Stomach smooth muscle (tissue), 2 donors: Measurements from ENCODE around the gene RAPGEF5.

Experiments used
- H3K27ac ChIP-seq: one replicate; pipeline ENCODE4 v1.7.0; 2013; ENCODE audit warnings: mild to moderate bottlenecking, low read length, inconsistent platforms
- H3K27me3 ChIP-seq, 2 donors: one replicate each; pipeline ENCODE4 v1.7.0; 2013; ENCODE audit warnings: low read length in 2 of 2; ENCODE audit not compliant: insufficient read depth in 2 of 2, control insufficient read depth in 1 of 2
- H3K36me3 ChIP-seq, 2 donors: one replicate each; pipeline ENCODE4 v1.7.0; 2013; ENCODE audit warnings: low read length in 2 of 2; ENCODE audit not compliant: control insufficient read depth in 2 of 2, insufficient read depth in 2 of 2
- H3K4me1 ChIP-seq: one replicate; pipeline ENCODE4 v1.7.0; 2013; ENCODE audit warnings: low read length; ENCODE audit not compliant: control insufficient read depth, insufficient read depth
- H3K4me3 ChIP-seq, 2 donors: one replicate each; pipeline ENCODE4 v1.7.0; 2013; ENCODE audit warnings: low read length in 2 of 2
- H3K9ac ChIP-seq, 2 donors: one replicate each; pipeline ENCODE4 v1.7.0; 2013; ENCODE audit warnings: low read length in 2 of 2, mild to moderate bottlenecking in 1 of 2
- H3K9me3 ChIP-seq, 2 donors: one replicate each; pipeline ENCODE4 v1.7.0; 2013; ENCODE audit warnings: low read length in 2 of 2; ENCODE audit not compliant: control insufficient read depth in 2 of 2
- donor health status: healthy.
- donor health status: Pancreatic carcinoma.

The RAPGEF5 gene

DNA sequence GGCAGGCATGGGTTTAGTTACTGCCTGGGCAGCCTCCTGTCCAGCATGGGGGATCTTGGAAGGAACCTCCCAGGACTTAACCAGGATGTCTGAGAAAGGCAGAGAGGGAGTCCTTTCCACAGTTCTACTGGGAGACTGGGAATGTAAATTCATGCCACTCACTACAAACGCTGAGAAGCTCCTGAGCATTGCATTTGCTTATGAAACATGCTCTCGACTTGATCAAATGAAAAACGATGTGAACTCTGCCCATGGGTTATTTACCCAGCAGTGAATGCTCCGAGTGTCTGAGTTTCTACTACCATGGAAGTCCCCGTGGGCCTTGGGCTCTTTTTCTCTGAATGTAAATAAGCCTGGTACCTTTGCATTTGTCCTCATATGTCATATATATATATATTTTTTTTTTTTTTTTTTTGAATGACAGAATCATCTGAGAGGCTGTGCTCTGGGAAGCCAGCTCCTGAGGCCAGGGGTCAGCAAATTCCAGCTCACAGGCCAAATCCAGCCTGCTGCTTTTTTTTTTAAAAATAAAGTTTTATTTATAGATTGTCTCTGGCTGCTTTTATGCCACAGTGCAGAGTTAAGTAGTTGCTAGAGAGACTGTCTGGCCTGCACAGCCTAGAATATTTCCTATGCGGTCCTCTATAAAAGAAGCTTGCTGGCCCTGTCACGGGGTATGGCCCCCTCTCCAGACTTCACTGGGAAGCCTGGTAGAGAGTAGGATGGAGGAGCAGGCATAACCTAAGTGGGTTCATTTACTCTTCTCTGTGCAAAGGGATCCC, 21.4 kb upstream of the RAPGEF5 start:
- Histone ChIP-seq H3K36me3 (no peaks in the 10 kb centered on the region), H3K4me1 (no peaks in the 10 kb centered on the region), H3K9ac (no peak overlapping the region), H3K4me3 (no peak overlapping the region), H3K27me3 (no peaks in the 10 kb centered on the region), H3K27ac (no peak overlapping the region), H3K9me3 (no peaks in the 10 kb centered on the region)

DNA sequence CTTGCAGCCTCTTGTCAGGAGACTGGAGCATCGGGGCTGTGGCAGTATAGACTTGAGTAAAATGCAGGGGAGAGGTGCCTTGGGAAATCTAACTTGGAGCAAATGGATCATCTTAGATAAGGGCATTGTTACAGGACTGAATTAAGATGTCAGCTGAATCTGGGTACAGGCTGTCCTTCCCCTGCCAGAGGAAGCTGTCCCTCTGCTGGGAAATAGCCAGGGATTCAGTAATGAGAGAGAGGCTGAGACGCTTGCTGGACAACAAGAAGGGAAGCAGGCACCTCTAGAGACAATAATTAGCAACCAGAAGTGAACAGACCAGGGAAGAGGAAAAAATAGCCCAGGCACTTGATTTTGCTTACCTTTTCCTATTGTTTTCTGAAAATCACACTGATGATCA, 20.7 kb upstream of the RAPGEF5 start:
- Histone ChIP-seq H3K27ac (no peak overlapping the region), H3K36me3 (no peaks in the 10 kb centered on the region), H3K9ac (no peak overlapping the region), H3K4me1 (no peaks in the 10 kb centered on the region), H3K27me3 (no peaks in the 10 kb centered on the region), H3K9me3 (no peaks in the 10 kb centered on the region), H3K4me3 (no peak overlapping the region)

DNA sequence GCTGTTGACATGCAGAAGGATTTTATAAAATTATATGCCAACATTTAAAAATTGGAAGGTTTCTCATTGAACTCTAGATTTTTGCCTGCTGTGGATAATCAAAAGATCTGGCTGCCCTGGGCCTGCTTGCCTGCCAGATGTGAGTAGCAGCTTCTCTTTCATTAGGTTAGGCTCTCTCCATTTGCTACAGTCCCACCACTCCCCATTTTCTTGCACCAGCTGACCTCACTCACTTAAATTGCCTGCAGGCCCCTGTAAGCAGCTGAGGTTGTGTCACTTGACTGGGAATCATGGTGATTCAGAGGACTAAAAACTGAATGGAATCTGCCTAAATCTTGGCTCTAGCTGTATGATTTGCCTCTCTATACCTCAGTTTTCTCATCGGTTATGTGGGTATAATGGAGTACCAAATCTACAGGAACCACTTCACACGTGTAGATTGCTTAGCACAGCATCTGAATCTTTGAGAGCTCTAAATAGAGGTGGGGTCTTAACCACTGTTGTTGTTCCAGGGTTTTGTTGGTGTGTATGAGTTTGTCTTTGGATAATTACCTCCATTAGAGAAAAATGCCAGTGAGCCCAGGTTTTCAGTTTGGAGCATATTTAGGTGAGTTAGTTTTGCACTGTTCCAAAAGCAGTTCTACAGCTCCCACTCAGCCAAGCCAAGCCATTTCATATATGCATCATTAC, 18.6 kb upstream of the RAPGEF5 start:
- no peak overlapping the region for H3K9ac ChIP-seq
- no peaks in the 10 kb centered on the region for H3K36me3 ChIP-seq
- no peaks in the 10 kb centered on the region for H3K4me1 ChIP-seq
- no peaks in the 10 kb centered on the region for H3K9me3 ChIP-seq
- H3K27me3 ChIP-seq: no peaks in the 10 kb centered on the region
- H3K27ac ChIP-seq: no peak overlapping the region
- no peak overlapping the region for H3K4me3 ChIP-seq

DNA sequence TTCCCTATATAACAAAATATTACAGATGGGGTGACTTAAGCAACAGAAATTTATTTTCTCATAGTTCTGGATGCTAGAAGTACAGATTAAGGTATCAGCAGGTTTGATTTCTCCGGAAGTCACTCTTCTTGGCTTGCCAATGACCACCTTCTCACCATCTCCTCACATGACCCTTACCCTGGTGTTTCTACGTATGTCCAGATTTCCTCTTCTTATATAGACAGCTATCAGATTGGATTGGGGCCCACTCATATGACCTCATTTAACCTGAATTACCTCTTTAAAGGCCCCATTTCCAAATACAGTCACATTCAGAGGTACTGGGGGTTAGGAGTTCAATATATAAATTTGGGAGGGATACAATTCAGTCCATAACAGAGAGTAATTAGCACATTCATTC, 17.0 kb upstream of the RAPGEF5 start:
- Histone ChIP-seq H3K4me3 (no peak overlapping the region), H3K36me3 (no peaks in the 10 kb centered on the region), H3K27ac (no peak overlapping the region), H3K27me3 (no peaks in the 10 kb centered on the region), H3K9ac (no peak overlapping the region), H3K4me1 (no peaks in the 10 kb centered on the region), H3K9me3 (no peaks in the 10 kb centered on the region)

DNA sequence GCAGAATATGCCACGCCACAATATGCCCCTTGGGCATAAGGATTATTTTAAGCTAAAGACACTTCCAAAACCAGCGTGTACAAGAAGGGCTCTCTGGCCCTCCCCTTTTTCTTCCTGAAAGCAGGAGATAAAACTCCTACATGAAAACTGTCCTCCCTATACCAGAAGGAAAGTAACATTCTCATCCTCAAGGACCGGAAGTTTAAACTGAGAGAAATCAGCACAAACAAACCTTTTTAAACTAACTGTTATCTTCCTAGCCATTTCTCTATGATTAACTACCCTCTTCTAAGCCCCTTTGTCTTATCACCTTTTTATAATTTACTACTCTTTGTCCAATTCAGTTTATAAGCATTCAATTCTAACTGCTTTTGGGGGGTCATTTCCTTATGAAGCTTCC, 16.4 kb upstream of the RAPGEF5 start:
- Histone ChIP-seq H3K9ac (no peak overlapping the region), H3K27me3 (no peaks in the 10 kb centered on the region), H3K4me3 (no peak overlapping the region), H3K9me3 (no peaks in the 10 kb centered on the region), H3K27ac (no peak overlapping the region), H3K36me3 (no peaks in the 10 kb centered on the region), H3K4me1 (no peaks in the 10 kb centered on the region)

DNA sequence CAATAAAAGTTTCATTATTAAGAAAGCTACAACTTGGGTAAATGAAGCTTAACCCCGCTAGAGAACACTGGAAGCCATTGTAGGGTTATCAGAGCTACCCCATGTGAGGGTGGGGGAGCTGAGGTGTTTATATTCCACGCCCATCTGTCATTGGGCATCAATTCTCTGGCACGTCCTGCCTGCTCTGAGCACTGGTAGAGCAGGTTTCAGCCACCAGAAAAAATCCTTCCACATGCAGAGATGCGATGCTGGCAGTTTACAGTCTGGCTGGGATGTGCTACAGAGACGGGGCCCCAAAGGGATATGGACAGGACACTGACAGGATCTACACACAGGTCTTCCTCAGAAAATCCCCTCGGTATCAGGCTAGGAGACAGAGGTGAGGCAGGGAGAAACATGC, 15.9 kb upstream of the RAPGEF5 start:
- Histone ChIP-seq H3K9ac (no peak overlapping the region), H3K4me1 (no peaks in the 10 kb centered on the region), H3K27me3 (no peaks in the 10 kb centered on the region), H3K27ac (no peak overlapping the region), H3K9me3 (no peaks in the 10 kb centered on the region), H3K4me3 (no peak overlapping the region), H3K36me3 (no peaks in the 10 kb centered on the region)

DNA sequence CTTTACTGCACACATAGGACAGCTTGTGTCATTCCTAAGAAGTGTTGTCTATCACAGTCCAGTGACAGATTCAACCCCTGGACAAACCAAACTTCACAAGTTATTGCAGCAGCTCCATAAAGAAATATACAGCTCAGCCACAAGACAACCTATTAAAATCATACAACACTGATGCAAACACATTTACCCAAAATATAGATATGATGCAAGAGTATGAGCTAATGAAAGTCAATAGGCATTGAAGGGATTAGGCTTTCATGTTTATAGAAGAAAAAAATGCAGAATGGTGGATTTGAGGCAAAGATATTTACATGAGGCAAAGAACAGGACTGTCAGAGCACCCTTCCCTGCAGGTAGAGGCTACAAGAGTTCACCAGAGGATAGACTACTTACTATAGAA, 14.9 kb upstream of the RAPGEF5 start:
- Histone ChIP-seq H3K9me3 (no peaks in the 10 kb centered on the region), H3K27me3 (no peaks in the 10 kb centered on the region), H3K4me3 (no peak overlapping the region), H3K4me1 (no peaks in the 10 kb centered on the region), H3K27ac (no peak overlapping the region), H3K9ac (no peak overlapping the region), H3K36me3 (no peaks in the 10 kb centered on the region)

DNA sequence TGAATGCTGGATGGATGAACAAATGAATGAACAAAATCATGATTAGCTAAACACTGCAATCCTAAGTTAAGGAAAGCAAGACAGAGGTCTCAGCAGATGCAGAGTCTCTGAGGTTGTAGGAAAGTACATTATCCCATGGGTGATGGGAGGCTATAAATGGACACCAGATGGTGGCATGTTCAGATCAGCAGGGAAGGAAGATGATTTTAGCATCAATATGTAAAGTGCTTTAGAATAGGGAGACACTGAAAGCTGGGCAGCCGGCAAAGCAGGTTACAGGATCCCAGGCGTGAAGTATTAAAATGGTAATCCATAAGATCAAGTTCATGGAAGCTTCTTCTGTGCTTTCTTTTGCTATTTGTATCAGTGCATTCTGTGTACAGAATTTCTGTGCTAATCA, 7.9 kb upstream of the RAPGEF5 start:
- Histone ChIP-seq H3K4me1 (no peaks in the 10 kb centered on the region), H3K27me3 (no peaks in the 10 kb centered on the region), H3K9ac (no peak overlapping the region), H3K27ac (no peak overlapping the region), H3K9me3 (no peaks in the 10 kb centered on the region), H3K36me3 (no peaks in the 10 kb centered on the region), H3K4me3 (no peak overlapping the region)

DNA sequence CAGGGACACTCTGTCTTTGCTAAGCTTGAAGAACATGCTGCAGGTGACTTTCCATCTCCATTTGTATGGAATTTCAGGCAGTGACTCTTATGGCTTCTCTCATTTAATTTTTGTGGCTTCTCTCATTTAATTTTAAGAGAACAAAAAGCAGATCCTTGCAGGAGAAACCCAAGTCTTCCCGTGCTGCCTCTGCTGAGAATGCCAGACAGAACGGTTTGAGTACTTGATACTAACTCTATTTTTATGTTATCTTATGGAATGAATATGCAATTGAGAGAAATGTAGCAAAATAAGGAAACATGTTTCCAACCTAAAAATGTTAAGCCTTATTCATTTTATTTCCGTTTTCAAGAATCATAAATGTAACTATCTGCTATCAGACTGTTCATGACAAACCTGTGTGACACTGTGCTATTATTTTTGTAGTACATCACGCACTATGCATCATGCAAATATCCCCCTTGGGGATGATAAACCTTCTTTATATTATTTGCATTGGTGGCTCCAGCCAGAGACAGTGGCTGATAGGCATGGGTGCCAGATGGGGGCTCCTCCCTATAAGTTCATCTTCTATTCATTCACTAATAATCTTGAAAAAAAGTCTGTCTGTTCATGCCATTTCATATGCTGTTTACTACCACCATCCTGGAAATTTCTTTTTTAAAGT, 6.9 kb upstream of the RAPGEF5 start:
- Histone ChIP-seq H3K27me3 (no peaks in the 10 kb centered on the region), H3K4me3 (no peak overlapping the region), H3K36me3 (no peaks in the 10 kb centered on the region), H3K9me3 (no peaks in the 10 kb centered on the region), H3K9ac (no peak overlapping the region), H3K27ac (no peak overlapping the region), H3K4me1 (no peaks in the 10 kb centered on the region)

DNA sequence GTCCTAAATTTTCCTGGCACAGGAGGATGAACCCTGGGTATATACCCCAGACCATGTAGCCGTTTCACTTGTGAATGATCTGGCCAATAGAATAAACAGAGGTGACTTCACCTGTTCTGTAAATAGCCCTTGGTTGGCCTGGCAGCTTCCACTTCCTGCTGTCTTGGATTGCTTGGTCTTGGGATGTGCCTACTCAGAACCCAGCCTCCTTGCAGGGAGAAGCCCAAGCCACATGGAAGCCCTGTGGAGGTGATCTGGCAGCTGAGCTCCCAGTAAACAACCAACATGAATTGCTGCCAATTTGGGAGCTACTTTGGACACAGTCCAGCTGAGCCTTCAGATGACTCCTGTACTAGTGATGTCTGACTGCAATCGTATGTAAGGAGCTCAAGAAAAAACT, 4.8 kb upstream of the RAPGEF5 start:
- H3K9ac ChIP-seq: no peak overlapping the region
- no peak overlapping the region for H3K4me3 ChIP-seq
- H3K4me1 ChIP-seq: no peaks in the 10 kb centered on the region
- H3K27me3 ChIP-seq: peaks cover 0 to 2% of the 10 kb centered on the region in 2 donors
- no peak overlapping the region for H3K27ac ChIP-seq
- H3K36me3 ChIP-seq: no peaks in the 10 kb centered on the region
- H3K9me3 ChIP-seq: no peaks in the 10 kb centered on the region

DNA sequence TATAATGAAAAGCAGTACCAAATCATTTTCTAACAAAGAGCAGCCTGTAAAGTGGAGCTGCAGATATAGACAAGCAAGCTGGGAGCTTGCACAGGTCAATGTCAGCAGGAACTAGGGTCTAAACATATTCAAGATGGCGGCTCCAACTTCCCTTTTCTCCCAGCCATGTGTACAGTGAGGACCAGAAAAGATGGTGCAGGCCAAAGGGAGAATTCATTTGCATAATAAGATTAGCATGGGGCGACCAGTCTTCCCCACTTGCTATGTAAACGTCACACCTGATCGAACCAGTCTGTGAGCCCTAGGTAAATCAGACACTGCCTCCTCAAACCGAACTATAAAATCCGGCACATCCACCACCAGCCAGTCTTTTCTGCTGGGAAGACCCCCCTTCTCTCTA, 4.4 kb upstream of the RAPGEF5 start:
- Histone ChIP-seq H3K27me3 (peaks cover 0 to 2% of the 10 kb centered on the region in 2 donors), H3K9ac (no peak overlapping the region), H3K27ac (no peak overlapping the region)

More for the DNA sequence above, 4.4 kb upstream of the RAPGEF5 start:
- H3K4me1 ChIP-seq: no peaks in the 10 kb centered on the region
- H3K9me3 ChIP-seq: no peaks in the 10 kb centered on the region
- no peaks in the 10 kb centered on the region for H3K36me3 ChIP-seq
- no peak overlapping the region for H3K4me3 ChIP-seq
